ENCODE data around the gene CDK5RAP1.

The CDK5RAP1 gene

GRCh38 chr20:33311996-33312395 is 89.3 kb downstream of the CDK5RAP1 start:
- Histone ChIP-seq H3K4me1 (ENCODE audit: insufficient read depth, low read length) (no peaks in the 10 kb centered on the region), H3K27ac (ENCODE audit: low read depth, low read length) (no peak overlapping the region), H3K36me3 (ENCODE audit: insufficient read depth, low read length) (no peaks in the 10 kb centered on the region), H3K9me3 (ENCODE audit: insufficient read depth, low read depth, low read length) (no peaks in the 10 kb centered on the region), H3K27me3 (ENCODE audit: insufficient read depth, low read length) (no peaks in the 10 kb centered on the region), H3K4me3 (ENCODE audit: low read length) (no peak overlapping the region), H3K9ac (ENCODE audit: low read depth, low read length) (no peak overlapping the region)
- 88% methylated on average over 4 of the region's 4 CpGs for WGBS

GRCh38 chr20:33311011-33311410 is 90.3 kb downstream of the CDK5RAP1 start:
- Histone ChIP-seq H3K4me3 (ENCODE audit: low read length) (no peak overlapping the region), H3K27me3 (ENCODE audit: insufficient read depth, low read length) (no peaks in the 10 kb centered on the region), H3K27ac (ENCODE audit: low read depth, low read length) (no peak overlapping the region), H3K9ac (ENCODE audit: low read depth, low read length) (no peak overlapping the region), H3K4me1 (ENCODE audit: insufficient read depth, low read length) (no peaks in the 10 kb centered on the region), H3K36me3 (ENCODE audit: insufficient read depth, low read length) (no peaks in the 10 kb centered on the region), H3K9me3 (ENCODE audit: insufficient read depth, low read depth, low read length) (no peaks in the 10 kb centered on the region)
- WGBS, result 91% methylated on average over 8 of the region's 8 CpGs

- no peaks in the 10 kb centered on the region for H3K36me3 ChIP-seq (ENCODE audit: insufficient read depth, low read length)
- WGBS, result 88% methylated on average over 6 of the region's 6 CpGs
- no peak overlapping the region for H3K9ac ChIP-seq (ENCODE audit: low read depth, low read length)
- no peaks in the 10 kb centered on the region for H3K27me3 ChIP-seq (ENCODE audit: insufficient read depth, low read length)
- H3K4me1 ChIP-seq (ENCODE audit: insufficient read depth, low read length), result no peaks in the 10 kb centered on the region
- H3K9me3 ChIP-seq (ENCODE audit: insufficient read depth, low read depth, low read length), result no peaks in the 10 kb centered on the region
- no peak overlapping the region for H3K27ac ChIP-seq (ENCODE audit: low read depth, low read length)
- no peak overlapping the region for H3K4me3 ChIP-seq (ENCODE audit: low read length)
These were observed 90.9 kb downstream of the CDK5RAP1 start for GRCh38 chr20:33310327-33310899.

GRCh38 chr20:33309631-33310030 is 91.7 kb downstream of the CDK5RAP1 start:
- no peak overlapping the region for H3K4me3 ChIP-seq (ENCODE audit: low read length)
- WGBS, result 75% methylated on average over 2 of the region's 2 CpGs
- no peak overlapping the region for H3K27ac ChIP-seq (ENCODE audit: low read depth, low read length)
- H3K36me3 ChIP-seq (ENCODE audit: insufficient read depth, low read length), result no peaks in the 10 kb centered on the region
- no peaks in the 10 kb centered on the region for H3K27me3 ChIP-seq (ENCODE audit: insufficient read depth, low read length)
- H3K9me3 ChIP-seq (ENCODE audit: insufficient read depth, low read depth, low read length), result no peaks in the 10 kb centered on the region
- H3K9ac ChIP-seq (ENCODE audit: low read depth, low read length), result no peak overlapping the region
- no peaks in the 10 kb centered on the region for H3K4me1 ChIP-seq (ENCODE audit: insufficient read depth, low read length)
